Sigmoid colon (tissue), 7 donors: Measurements from ENCODE around the gene BET1L. TPM values are rescaled to one million over a fixed set of nuclear protein-coding genes. Genes with fewer than 3 reads are reported as not detected.
"Not testable (repeated sequence)": the region's sequence is repeated elsewhere in the genome, so short reads cannot be mapped to it uniquely, and the experiment has no call there.

ENCODE experiments used
- DNase-seq: peaks from one replicate; pipeline ENCODE4 v3.0.0-alpha.2; 2019
- H3K27ac ChIP-seq, 4 donors: fragments of 200-600 bp; sonication (generic); one replicate each; pipeline ENCODE4 v1.5.1; 2016 to 2019; ENCODE audit warnings: mild to moderate bottlenecking in 1 of 4
- H3K27me3 ChIP-seq, 3 donors: fragments of 200-600 bp; sonication (generic); one replicate each; pipeline ENCODE4 v1.5.1; 2019; ENCODE audit warnings: mild to moderate bottlenecking in 1 of 3
- H3K36me3 ChIP-seq, 4 donors: fragments of 200-600 bp; sonication (generic); one replicate each; pipeline ENCODE4 v1.5.1; 2016 to 2019
- H3K4me1 ChIP-seq, 4 donors: fragments of 200-600 bp; sonication (generic); one replicate each; pipeline ENCODE4 v1.5.1; 2017 to 2019
- H3K4me3 ChIP-seq, 4 donors: fragments of 200-600 bp; sonication (generic); one replicate each; pipeline ENCODE4 v1.5.1; 2017 to 2019; ENCODE audit warnings: mild to moderate bottlenecking in 2 of 4, moderate library complexity in 1 of 4
- H3K9me3 ChIP-seq, 4 donors: fragments of 200-600 bp in 3 of 4; sonication (generic) in 3 of 4; one replicate each; pipeline versions ENCODE4 v1.5.1 to v1.6.1; 2013 to 2019
- CTCF ChIP-seq, 4 experiments: fragments of 450-650 bp in 3 of 4; fragments of 200-600 bp in 1 of 4; IDR thresholded peaks; one replicate each; pipeline ENCODE4 v1.5.1; 2016 to 2019; ENCODE audit warnings: antibody characterized with exemption in 4 of 4, mild to moderate bottlenecking in 3 of 4, moderate library complexity in 2 of 4
- EP300 ChIP-seq, 4 donors: sonication (generic); formaldehyde crosslinking; IDR thresholded peaks; one replicate each; pipeline ENCODE4 v1.6.1; 2017; ENCODE audit warnings: antibody characterized with exemption in 4 of 4
- POLR2A ChIP-seq, 2 donors: fragments of 450-650 bp; IDR thresholded peaks; one replicate each; pipeline ENCODE4 v1.6.1; 2016; ENCODE audit warnings: antibody characterized with exemption in 2 of 2, mild to moderate bottlenecking in 2 of 2, moderate library complexity in 2 of 2
- POLR2AphosphoS5 ChIP-seq, 4 donors: sonication (generic); formaldehyde crosslinking; IDR thresholded peaks; one replicate each; pipeline ENCODE4 v1.6.1; 2017; ENCODE audit warnings: antibody characterized with exemption in 4 of 4
- WGBS, 2 donors: extraction: QIAGEN DNeasy Blood & Tissue Kit; methylation state at CpG; one replicate each; pipeline ENCODE4 v1.1.7; 2013; 5-methylcytosine and 5-hydroxymethylcytosine counted together
- intact Hi-C: fragments of 100-400 bp; cut with DNase I; formaldehyde crosslinking; loops from one replicate; pipeline ENCODE4 v1.15.1; 2023
- polyA plus RNA-seq, 3 donors: library from polyadenylated mRNA; stranded (reverse); fragments of 200-250 nt; gene quantifications; one replicate each; pipeline ENCODE4 v1.2.3, GENCODE V29; 2013
- total RNA-seq, 4 donors: library from RNA; depleted of rRNA; stranded (reverse); fragments of >200 nt; gene quantifications; one replicate each; pipeline ENCODE4 v1.1.0, GENCODE V29; 2016
- donor health status: healthy with polysubstance abuse.
- donor health status: Bipolar disorder and iron deficiency.
- donor health status: healthy.

Gene BET1L
- total and polyA plus RNA-seq, 7 donors, result 22.8 to 48.1 (median 29.6) TPM

- intact Hi-C loops, result no loop called here
- no peak for TF ChIP-seq POLR2AphosphoS5 (IDR thresholded peaks at IDR 0.05)
- no peak for TF ChIP-seq POLR2A (IDR thresholded peaks at IDR 0.05)
- TF ChIP-seq EP300 (IDR thresholded peaks at IDR 0.05), result no peak
- TF ChIP-seq CTCF (IDR thresholded peaks at IDR 0.05), result no peak
- H3K4me3 ChIP-seq, result no peak overlapping the region
- WGBS, 2 donors, result 92 to 94% methylated on average over 7 of the region's 7 CpGs
- no peaks in the 10 kb centered on the region for H3K27me3 ChIP-seq
- H3K27ac ChIP-seq, result peak overlapping the region in 1 of 4 donors; percentile 84
- DNase-seq, result peak; percentile 38
- H3K36me3 ChIP-seq, result peaks cover 0 to 27% (median 2%) of the 10 kb centered on the region in 4 donors
- H3K9me3 ChIP-seq, result no peaks in the 10 kb centered on the region
- no peaks in the 10 kb centered on the region for H3K4me1 ChIP-seq
Measured at GRCh38 chr11:224424-224823, 17.2 kb upstream of the BET1L start.

- H3K27ac ChIP-seq, result peak overlapping the region in 1 of 4 donors; percentile 84
- intact Hi-C loops, result no loop called here
- no peaks in the 10 kb centered on the region for H3K9me3 ChIP-seq
- H3K36me3 ChIP-seq, result peaks cover 0 to 25% (median 2%) of the 10 kb centered on the region in 4 donors
- no peaks in the 10 kb centered on the region for H3K27me3 ChIP-seq
- no peak overlapping the region for H3K4me3 ChIP-seq
- DNase-seq, result peak; percentile 24
- TF ChIP-seq POLR2A (IDR thresholded peaks at IDR 0.05) (no peak), CTCF (IDR thresholded peaks at IDR 0.05) (no peak), POLR2AphosphoS5 (IDR thresholded peaks at IDR 0.05) (no peak), EP300 (IDR thresholded peaks at IDR 0.05) (no peak)
- H3K4me1 ChIP-seq, result no peaks in the 10 kb centered on the region
- whole genome bisulfite sequencing, 2 donors, result 93 to 95% methylated on average over 9 of the region's 9 CpGs
Measured at GRCh38 chr11:223884-224283, 16.7 kb upstream of the BET1L start.

- H3K36me3 ChIP-seq, result peaks cover 0 to 32% (median 2%) of the 10 kb centered on the region in 4 donors
- no peaks in the 10 kb centered on the region for H3K4me1 ChIP-seq
- WGBS, 2 donors, result 88 to 90% methylated on average over 16 of the region's 16 CpGs
- no peak for TF ChIP-seq EP300 (IDR thresholded peaks at IDR 0.05)
- H3K27ac ChIP-seq, result peak overlapping the region in 2 of 4 donors; percentile 66 to 84
- no peak overlapping the region for H3K4me3 ChIP-seq
- intact Hi-C loops, result no loop called here
- DNase-seq, result peak; percentile 54
- H3K9me3 ChIP-seq, result no peaks in the 10 kb centered on the region
- H3K27me3 ChIP-seq, result no peaks in the 10 kb centered on the region
Measured at GRCh38 chr11:223026-223789, 16.0 kb upstream of the BET1L start.

- Histone ChIP-seq H3K4me1 (no peaks in the 10 kb centered on the region), H3K27me3 (no peaks in the 10 kb centered on the region), H3K4me3 (no peak overlapping the region), H3K9me3 (no peaks in the 10 kb centered on the region), H3K27ac (peak overlapping the region in 3 of 4 donors; percentile 26 to 84 (median 66)), H3K36me3 (peaks cover 0 to 36% (median 2%) of the 10 kb centered on the region in 4 donors)
- peak; percentile 62 for DNase-seq
- no peak for TF ChIP-seq POLR2AphosphoS5 (IDR thresholded peaks at IDR 0.05)
- no peak for TF ChIP-seq EP300 (IDR thresholded peaks at IDR 0.05)
- no peak for TF ChIP-seq CTCF (IDR thresholded peaks at IDR 0.05)
- TF ChIP-seq POLR2A (IDR thresholded peaks at IDR 0.05), result no peak
- WGBS, 2 donors, result 93 to 94% methylated on average over 14 of the region's 14 CpGs
- intact Hi-C loops, result no loop called here
Measured at GRCh38 chr11:221998-222789, 15.0 kb upstream of the BET1L start.

GRCh38 chr11:221539-221938 lies 14.3 kb upstream of the BET1L start:
- DNase-seq, result peak; percentile 7
- H3K4me1 ChIP-seq, result no peaks in the 10 kb centered on the region
- intact Hi-C loops, result no loop called here
- H3K27ac ChIP-seq, result peak overlapping the region in 2 of 4 donors; percentile 54 to 84
- TF ChIP-seq CTCF (IDR thresholded peaks at IDR 0.05), result no peak
- TF ChIP-seq POLR2AphosphoS5 (IDR thresholded peaks at IDR 0.05), result no peak
- no peak for TF ChIP-seq EP300 (IDR thresholded peaks at IDR 0.05)
- no peak for TF ChIP-seq POLR2A (IDR thresholded peaks at IDR 0.05)
- 85 to 90% methylated on average over 7 of the region's 7 CpGs for WGBS, 2 donors
- no peaks in the 10 kb centered on the region for H3K9me3 ChIP-seq
- no peaks in the 10 kb centered on the region for H3K27me3 ChIP-seq
- H3K36me3 ChIP-seq, result peaks cover 0 to 37% (median 2%) of the 10 kb centered on the region in 4 donors
- H3K4me3 ChIP-seq, result no peak overlapping the region

- intact Hi-C loops, H3K4me3 ChIP-seq, H3K27me3 ChIP-seq, H3K4me1 ChIP-seq, H3K9me3 ChIP-seq: not testable (repeated sequence)
- 89 to 92% methylated on average over 2 of the region's 3 CpGs for WGBS, 2 donors
- peak; percentile 4 for DNase-seq
- H3K36me3 ChIP-seq, result peaks cover under 1 to 41% (median 8%) of the 10 kb centered on the region in 4 donors
- peak overlapping the region in 2 of 4 donors; percentile 54 to 84 for H3K27ac ChIP-seq
Measured at GRCh38 chr11:220641-221215, 13.5 kb upstream of the BET1L start.
